Measurements from ENCODE around the gene CIP2A.

Gene CIP2A

GRCh38 chr3:108564564-108564963 is 24.7 kb downstream of the CIP2A start:
- in situ Hi-C loops (cut with MboI; ENCODE audit: low sequenced_read_pairs): no loop called here

GRCh38 chr3:108562565-108562964 is 26.7 kb downstream of the CIP2A start:
- in situ Hi-C loops (cut with MboI; ENCODE audit: low sequenced_read_pairs): no loop called here

- in situ Hi-C loops (cut with MboI; ENCODE audit: low sequenced_read_pairs): no loop called here
Measured at GRCh38 chr3:108555966-108556581, 33.2 kb downstream of the CIP2A start.

- in situ Hi-C loops (cut with MboI; ENCODE audit: low sequenced_read_pairs): no loop called here
Measured at GRCh38 chr3:108554913-108555571, 34.2 kb downstream of the CIP2A start.

GRCh38 chr3:108554229-108554628 is 35.0 kb downstream of the CIP2A start:
- in situ Hi-C loops (cut with MboI; ENCODE audit: low sequenced_read_pairs): no loop called here

GRCh38 chr3:108552267-108553159 is 36.7 kb downstream of the CIP2A start:
- in situ Hi-C loops (cut with MboI; ENCODE audit: low sequenced_read_pairs): no loop called here

GRCh38 chr3:108548886-108549285 is 40.4 kb downstream of the CIP2A start:
- in situ Hi-C loops (cut with MboI; ENCODE audit: low sequenced_read_pairs): no loop called here

- in situ Hi-C loops (cut with MboI; ENCODE audit: low sequenced_read_pairs): no loop called here
Measured at GRCh38 chr3:108548304-108548703, 40.9 kb downstream of the CIP2A start.

- in situ Hi-C loops (cut with MboI; ENCODE audit: low sequenced_read_pairs): no loop called here
Measured at GRCh38 chr3:108546692-108547091, 42.5 kb downstream of the CIP2A start.

GRCh38 chr3:108546247-108546646 is 43.0 kb downstream of the CIP2A start:
- in situ Hi-C loops (cut with MboI; ENCODE audit: low sequenced_read_pairs): no loop called here

- in situ Hi-C loops (cut with MboI; ENCODE audit: low sequenced_read_pairs): no loop called here
Measured at GRCh38 chr3:108538083-108538482, 51.2 kb downstream of the CIP2A start.

GRCh38 chr3:108528459-108529252 is 60.6 kb downstream of the CIP2A start:
- in situ Hi-C loops (cut with MboI; ENCODE audit: low sequenced_read_pairs): no loop called here

- in situ Hi-C loops (cut with MboI; ENCODE audit: low sequenced_read_pairs): no loop called here
Measured at GRCh38 chr3:108527817-108528216, 61.4 kb downstream of the CIP2A start.

- in situ Hi-C loops (cut with MboI; ENCODE audit: low sequenced_read_pairs): no loop called here
Measured at GRCh38 chr3:108527109-108527508, 62.1 kb downstream of the CIP2A start.

GRCh38 chr3:108525971-108526370 is 63.3 kb downstream of the CIP2A start:
- in situ Hi-C loops (cut with MboI; ENCODE audit: low sequenced_read_pairs): no loop called here

GRCh38 chr3:108525256-108525655 is 64.0 kb downstream of the CIP2A start:
- in situ Hi-C loops (cut with MboI; ENCODE audit: low sequenced_read_pairs): no loop called here

GRCh38 chr3:108524537-108524936 is 64.7 kb downstream of the CIP2A start:
- in situ Hi-C loops (cut with MboI; ENCODE audit: low sequenced_read_pairs): no loop called here

GRCh38 chr3:108518895-108519294 is 70.3 kb downstream of the CIP2A start:
- in situ Hi-C loops (cut with MboI; ENCODE audit: low sequenced_read_pairs): no loop called here

- in situ Hi-C loops (cut with MboI; ENCODE audit: low sequenced_read_pairs): no loop called here
Measured at GRCh38 chr3:108516881-108517280, 72.4 kb downstream of the CIP2A start.

GRCh38 chr3:108513961-108514360 is 75.3 kb downstream of the CIP2A start:
- in situ Hi-C loops (cut with MboI; ENCODE audit: low sequenced_read_pairs): no loop called here

- in situ Hi-C loops (cut with MboI; ENCODE audit: low sequenced_read_pairs): no loop called here
Measured at GRCh38 chr3:108512671-108513070, 76.6 kb downstream of the CIP2A start.

Measured in HL-60/S4 (cell line).